Stimulated activated CD8-positive, alpha-beta memory T cell treated with anti-CD3 and anti-CD28 coated beads, Interleukin-4, amount 100 ng/mL, for 4 hours (primary cell): ENCODE measurements around the gene ODC1.

Experiments used
- DNase-seq, 2 donors: peaks; one replicate each; pipeline ENCODE4 v3.0.0-alpha.2; 2020; ENCODE audit warnings: low read depth in 2 of 2, low spot score in 1 of 2

The ODC1 gene

GRCh38 chr2:10417551-10418335 is 30.4 kb downstream of the ODC1 start:
- no peak for DNase-seq

- DNase-seq, result no peak
Measured at GRCh38 chr2:10415640-10416039, 32.5 kb downstream of the ODC1 start.

GRCh38 chr2:10415048-10415447 is 33.1 kb downstream of the ODC1 start:
- DNase-seq, result no peak

DNA sequence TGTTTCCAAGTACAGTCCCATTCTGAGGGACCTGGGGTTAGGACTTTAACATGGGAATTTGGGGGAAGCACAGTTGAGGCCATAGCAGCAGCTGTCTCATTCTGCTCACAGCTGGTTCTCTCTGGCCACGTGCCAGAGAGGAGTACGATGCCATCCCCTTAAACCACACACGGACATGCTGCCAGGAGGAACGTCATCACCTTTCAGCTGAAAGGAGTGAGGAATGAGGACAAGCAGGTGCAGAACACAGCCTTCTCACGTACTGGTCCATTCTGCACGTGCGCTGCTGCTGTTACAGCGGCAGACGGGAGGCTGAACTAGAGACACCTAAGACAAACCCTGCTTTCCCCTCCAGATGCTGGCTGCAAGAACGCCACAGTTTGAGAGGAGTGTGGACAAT is 33.5 kb downstream of the ODC1 start:
- no peak for DNase-seq

- DNase-seq, result no peak
Measured at GRCh38 chr2:10413991-10414451, 34.1 kb downstream of the ODC1 start.

- DNase-seq, result no peak
Measured at GRCh38 chr2:10413503-10413902, 34.6 kb downstream of the ODC1 start.

GRCh38 chr2:10412380-10412779 is 35.7 kb downstream of the ODC1 start:
- DNase-seq, result no peak

- DNase-seq, result no peak
Measured at GRCh38 chr2:10411557-10411956, 36.6 kb downstream of the ODC1 start.

DNA sequence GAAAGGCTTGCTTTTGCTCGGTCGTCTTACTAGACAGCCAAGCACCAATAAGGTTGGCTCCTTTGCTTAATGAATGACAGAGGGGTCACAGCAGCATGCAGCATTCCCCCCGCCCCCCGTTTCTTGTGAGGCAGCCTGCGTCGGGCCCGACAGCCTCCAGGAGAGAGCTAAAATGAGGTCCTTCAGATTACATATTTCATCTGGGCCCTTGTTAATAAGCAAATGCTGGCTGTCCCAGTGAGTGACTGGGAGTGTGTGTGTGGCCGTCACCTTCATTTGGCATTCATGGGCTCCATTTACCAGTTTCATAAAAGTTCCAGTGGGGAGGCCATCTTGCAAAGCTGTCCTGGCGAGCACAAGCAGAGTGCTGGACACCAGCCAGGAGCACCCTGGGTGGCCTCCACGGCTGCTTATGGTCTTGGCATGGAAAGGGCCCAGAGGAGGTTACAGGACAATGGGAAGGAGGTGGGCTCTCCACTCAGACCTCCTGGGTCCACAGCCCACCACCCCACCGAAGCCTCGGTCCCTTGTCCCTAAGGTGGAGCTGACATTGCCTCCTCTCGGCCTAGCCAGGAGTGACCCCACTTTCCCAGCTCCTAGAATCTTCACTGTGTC is 37.2 kb downstream of the ODC1 start:
- no peak for DNase-seq

DNA sequence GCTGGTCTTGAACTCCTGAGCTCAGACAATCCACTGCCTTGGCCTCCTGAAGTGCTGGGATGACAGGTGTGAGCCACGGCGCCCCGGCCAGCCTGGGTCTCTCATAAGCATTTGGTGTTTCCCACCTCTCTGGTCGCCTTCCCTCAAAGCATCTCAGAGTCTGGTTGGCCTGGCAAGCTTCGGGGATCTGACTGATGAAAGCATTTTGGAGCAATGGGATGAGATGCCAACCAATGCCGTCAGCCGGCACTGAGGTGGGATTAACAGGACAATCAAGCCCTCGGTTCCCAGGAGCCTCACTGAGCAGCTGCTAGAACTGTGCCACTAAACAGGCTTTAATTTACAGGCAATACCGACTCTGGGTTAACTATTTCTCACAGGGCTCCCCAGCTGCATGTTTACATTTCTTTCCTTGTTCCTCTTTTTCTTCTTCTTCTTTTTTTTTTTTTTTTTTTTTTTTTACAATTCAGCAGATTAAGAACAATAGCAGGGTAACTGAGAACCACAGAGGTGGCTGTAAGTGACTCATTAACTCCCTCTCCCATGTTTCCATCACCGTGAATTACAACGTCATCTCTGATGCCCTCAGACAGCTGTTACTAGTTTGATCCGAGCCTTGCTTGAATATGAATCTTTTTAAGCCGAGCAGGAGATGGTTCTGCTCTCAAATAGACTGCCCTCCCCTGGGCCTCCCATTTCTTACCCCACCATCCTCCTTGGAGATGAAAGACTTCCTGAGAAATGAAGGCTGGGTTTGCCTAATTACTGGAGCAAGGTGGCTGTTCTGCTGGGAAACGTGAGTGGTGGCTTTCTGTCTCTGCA is 37.9 kb downstream of the ODC1 start:
- no peak for DNase-seq

DNA sequence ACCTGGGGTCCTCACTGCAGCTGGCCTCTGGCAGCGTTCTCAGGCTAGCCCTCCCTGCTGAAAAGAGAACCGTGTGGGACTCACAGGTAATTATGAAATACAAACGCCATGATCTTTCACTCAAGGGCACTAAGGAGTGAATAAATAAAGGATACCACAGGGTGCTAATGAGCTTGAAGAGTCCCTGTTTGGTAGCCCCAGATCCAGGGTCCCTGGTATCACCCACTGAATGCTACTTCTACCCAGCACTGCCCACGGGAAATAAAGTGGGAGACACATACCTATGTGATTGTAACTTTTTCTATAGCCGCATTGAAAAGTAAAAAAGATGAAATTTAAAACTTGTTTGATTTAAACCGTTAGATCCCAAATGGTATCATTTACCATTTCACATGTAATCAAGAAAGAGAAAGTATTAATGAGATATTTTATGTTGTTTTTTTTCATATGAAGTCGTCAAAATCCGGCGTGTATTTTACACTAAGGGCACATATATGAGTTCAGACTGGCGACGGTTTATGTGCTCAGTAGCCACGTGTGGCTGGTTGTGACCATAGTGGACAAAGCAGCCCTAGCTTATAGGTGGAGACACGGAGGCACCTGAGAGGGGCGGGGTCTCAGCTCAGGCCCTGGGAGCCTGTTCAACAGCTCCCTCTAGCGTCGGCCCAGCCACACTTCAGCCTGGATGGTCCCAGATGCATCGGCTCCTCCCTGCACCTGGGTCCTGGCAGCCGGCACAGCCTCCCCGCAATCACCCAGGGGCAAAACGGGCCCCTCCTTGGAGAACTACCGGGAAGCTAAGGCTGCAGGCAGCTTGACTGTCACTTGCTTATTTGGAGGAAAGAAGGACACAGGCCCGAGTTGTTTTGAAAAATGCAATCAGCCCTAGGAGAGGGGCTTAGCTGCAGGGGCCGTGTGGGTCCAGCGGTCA is 39.2 kb downstream of the ODC1 start:
- DNase-seq, result peak; percentile 52 to 64

DNA sequence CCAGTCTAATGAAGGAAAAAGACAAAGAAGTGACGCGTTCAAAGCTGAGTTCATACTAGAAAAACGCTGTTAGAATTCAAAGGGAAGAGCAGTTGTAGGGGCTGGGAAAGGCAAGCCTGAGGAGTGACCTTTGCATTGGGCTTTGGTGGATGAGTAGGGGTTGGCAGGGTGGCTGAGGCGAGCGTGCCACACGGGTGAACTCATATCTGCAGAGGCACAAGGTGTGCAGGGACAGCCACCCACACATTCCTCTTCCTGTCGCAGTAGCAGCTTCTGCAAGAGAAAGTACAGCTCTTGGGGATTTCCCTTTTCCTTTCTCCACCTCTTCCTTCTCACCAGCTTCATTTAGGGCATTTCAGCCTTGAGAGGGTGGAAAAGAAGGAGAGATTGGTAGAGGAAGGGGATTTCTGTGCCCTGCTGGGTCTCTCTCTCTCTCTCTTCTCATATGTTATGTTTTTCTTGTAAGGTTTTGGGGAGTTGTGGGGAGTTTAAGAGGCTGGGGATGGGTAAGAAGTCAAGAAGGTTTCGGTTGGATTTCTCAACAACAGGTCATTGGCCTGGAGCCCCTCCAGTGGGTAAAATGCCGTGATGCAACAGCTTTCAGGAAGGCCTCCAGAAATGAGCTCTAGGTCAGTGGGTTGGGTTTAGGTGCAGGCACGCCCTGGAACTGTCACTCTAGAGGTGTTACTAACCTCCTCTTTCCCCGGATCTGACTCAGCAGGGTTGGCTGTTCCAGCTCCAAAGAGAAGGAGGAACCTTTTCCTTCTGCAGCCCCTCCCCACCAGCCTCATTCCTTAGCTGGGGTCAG is 40.1 kb downstream of the ODC1 start:
- DNase-seq, result peak; percentile 21 to 42

DNA sequence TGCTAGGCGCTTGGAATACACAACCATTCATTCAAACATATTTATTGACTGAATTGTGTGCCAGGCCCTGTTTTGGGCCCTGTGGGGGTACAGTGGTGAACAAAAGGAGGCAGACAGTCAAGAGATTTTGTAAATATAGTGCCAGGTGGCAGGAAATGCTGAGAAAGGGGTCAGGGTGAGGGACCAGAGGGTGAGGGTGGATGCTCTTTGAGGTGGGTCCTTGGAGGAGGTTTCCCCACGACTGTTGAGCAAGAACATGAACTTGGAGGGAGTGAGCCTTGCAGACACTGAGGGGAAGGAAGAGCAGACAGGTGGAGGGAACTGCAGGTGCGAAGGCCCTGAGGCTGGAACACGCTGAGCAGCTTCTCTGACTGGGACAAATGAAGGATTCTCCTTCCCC is 40.7 kb downstream of the ODC1 start:
- no peak for DNase-seq

GRCh38 chr2:10406491-10407188 is 41.5 kb downstream of the ODC1 start:
- DNase-seq, result no peak

GRCh38 chr2:10406016-10406415 is 42.1 kb downstream of the ODC1 start:
- no peak for DNase-seq

GRCh38 chr2:10405448-10405847 is 42.7 kb downstream of the ODC1 start:
- no peak for DNase-seq

DNA sequence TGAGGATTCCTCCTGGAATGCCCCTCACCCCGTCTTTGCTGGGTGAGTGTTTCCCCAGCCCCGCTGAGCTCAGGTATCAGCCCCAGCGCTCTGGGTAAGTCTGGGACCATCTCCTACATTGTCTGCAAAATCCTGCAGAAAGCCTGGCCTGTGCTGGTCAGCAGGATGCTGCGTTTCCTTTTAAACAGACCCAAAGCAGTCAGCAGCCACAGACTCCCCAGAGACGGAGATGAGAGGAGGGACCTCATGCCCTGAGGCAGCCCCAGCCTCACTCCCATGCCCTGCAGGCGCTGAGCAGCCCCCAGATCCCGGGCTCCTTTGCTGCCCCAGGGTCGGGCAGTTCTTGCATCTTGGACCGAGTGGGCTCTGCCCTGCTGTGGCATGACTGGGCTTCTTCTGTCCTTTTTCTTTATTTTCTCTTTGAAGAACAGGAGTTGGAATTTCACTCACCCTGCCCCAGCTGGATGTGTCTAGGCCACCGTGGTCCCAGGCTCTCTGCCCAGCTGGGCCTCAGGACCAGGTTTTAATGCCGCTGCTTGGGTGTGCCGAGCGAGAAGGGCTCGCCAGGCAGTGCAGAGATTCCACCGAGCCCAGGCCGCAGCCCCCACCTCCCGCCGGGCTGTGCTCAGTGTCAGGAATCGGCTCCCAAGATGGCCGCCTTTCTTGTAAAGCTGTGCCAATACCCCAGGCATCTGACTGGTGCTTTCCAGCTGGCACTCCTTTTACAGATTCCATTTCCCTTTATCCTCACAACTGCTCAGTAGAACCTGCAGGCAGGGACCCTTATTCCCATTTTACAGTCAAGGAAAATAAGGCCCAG is 43.6 kb downstream of the ODC1 start:
- no peak for DNase-seq

DNA sequence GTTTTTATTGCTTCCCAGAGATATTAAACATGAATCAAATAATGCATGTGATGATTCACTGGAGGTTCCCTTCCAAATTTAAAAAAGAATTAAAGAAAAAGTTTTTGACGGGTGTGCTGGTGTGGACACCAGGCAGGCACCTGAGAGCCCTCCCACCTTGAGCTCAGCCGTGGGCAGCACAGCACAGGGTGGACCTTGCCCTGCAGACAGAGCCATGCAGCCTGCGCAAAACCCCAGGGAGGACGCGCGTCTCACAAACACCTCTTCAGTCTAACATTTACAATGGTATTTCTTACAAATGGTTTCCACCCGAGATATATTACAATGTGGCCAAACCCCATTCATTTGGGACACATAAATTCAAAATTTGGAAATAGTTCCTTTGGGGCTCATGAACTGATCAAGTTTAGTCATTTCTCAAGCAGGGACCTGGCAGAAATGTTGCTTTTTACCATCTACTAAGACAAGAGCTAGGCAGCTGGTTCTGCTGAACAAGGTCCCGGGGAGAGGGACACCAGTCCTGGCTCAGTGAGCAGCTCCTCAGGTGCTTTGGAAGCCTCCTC is 45.4 kb downstream of the ODC1 start:
- DNase-seq, result no peak
